Suprapubic skin (tissue), 4 donors: ENCODE measurements around the gene RBM5. TPM values are rescaled to one million over a fixed set of nuclear protein-coding genes. Genes with fewer than 3 reads are reported as not detected.

Source experiments
- DNase-seq, 2 donors: peaks; one replicate each; pipeline ENCODE4 v3.0.0-alpha.2; 2019; ENCODE audit warnings: low spot score in 2 of 2
- H3K27ac ChIP-seq: fragments of 200-600 bp; sonication (generic); one replicate; pipeline ENCODE4 v1.5.1; 2019
- H3K27me3 ChIP-seq: fragments of 200-600 bp; sonication (generic); one replicate; pipeline ENCODE4 v1.5.1; 2019
- H3K36me3 ChIP-seq: fragments of 200-600 bp; sonication (generic); one replicate; pipeline ENCODE4 v1.5.1; 2019
- H3K4me1 ChIP-seq: fragments of 200-600 bp; sonication (generic); one replicate; pipeline ENCODE4 v1.5.1; 2019
- H3K4me3 ChIP-seq: fragments of 200-600 bp; sonication (generic); one replicate; pipeline ENCODE4 v1.5.1; 2019; ENCODE audit warnings: mild to moderate bottlenecking
- H3K9me3 ChIP-seq: fragments of 200-600 bp; sonication (generic); one replicate; pipeline ENCODE4 v1.5.1; 2019
- CTCF ChIP-seq, 2 donors: fragments of 200-600 bp in 1 of 2; fragments of 450-650 bp in 1 of 2; sonication (generic) in 1 of 2; IDR thresholded peaks; one replicate each; pipeline ENCODE4 v1.5.1; 2016 to 2019; ENCODE audit warnings: antibody characterized with exemption in 2 of 2, mild to moderate bottlenecking in 1 of 2, moderate library complexity in 1 of 2
- EP300 ChIP-seq: sonication (generic); formaldehyde crosslinking; IDR thresholded peaks from one replicate; pipeline ENCODE4 v1.6.1; 2017; ENCODE audit warnings: antibody characterized with exemption
- POLR2A ChIP-seq, 2 donors: fragments of 450-650 bp; IDR thresholded peaks; one replicate each; pipeline ENCODE4 v1.6.1; 2017; ENCODE audit warnings: antibody characterized with exemption in 2 of 2, mild to moderate bottlenecking in 2 of 2, moderate library complexity in 2 of 2
- POLR2AphosphoS5 ChIP-seq, 3 donors: sonication (generic); formaldehyde crosslinking; IDR thresholded peaks; one replicate each; pipeline ENCODE4 v1.6.1; 2017; ENCODE audit warnings: antibody characterized with exemption in 3 of 3
- WGBS: methylation state at CpG from one replicate; pipeline ENCODE4 v1.1.5; 2018; 5-methylcytosine and 5-hydroxymethylcytosine counted together
- total RNA-seq, 4 donors: library from RNA; depleted of rRNA; stranded (reverse); fragments of >200 nt; gene quantifications; one replicate each; pipeline ENCODE4 v1.1.0, GENCODE V29; 2016

Gene RBM5
- total RNA-seq, 4 donors from 2014 or later = 129 to 681 (median 208) TPM

DNA sequence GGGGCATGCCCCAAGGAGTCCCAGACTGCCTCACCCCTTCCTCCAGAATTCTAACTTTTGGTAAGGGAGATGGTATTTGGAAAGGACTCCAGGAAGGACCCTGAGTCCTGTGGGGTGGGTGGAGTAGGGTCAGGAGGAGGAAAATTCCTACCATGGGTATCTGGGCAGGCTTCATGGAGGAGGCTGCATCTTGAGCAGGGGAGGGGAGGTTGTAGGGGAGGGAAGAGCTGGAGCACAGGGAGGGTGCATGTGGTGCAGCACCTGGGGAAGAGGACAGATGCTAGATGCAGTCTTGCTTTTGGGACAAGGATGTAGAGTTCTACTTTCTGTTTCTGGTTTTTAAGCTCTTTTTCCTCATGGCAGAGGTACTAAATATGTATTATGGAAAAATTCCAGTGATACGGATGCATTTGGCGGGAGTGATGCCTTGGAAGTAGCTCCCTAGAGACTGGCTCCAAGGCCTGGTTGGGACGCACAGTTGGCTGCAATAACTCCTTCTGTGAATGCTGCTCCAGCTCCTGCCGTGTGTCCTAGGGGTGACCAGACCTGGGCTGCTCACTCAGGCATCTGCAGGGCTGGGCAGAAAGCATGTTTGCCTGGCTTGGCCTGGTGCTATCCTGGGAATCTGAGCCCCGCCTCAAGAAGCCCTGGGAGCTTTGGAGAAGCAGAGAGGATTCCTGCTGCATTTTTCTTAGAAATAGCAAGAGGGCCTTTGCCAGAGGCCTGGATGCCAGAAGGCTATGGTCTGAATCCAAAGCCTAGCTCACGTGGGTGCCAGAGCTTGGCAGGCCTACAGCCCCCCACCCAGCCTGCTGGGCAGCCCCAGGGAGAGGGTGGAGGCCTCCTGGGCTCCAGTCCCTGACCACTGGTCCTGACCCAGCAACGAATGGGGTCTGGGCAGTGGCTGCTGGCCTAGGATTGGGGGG, 76.5 kb downstream of the RBM5 start:
- peaks cover 100% of the 10 kb centered on the region for H3K4me1 ChIP-seq
- no peaks in the 10 kb centered on the region for H3K36me3 ChIP-seq
- peak overlapping the region; percentile 74 for H3K27ac ChIP-seq
- H3K4me3 ChIP-seq = peak overlapping the region; percentile 13
- no peaks in the 10 kb centered on the region for H3K9me3 ChIP-seq
- no peak for DNase-seq
- 7% methylated on average over 5 of the region's 7 CpGs for WGBS
- TF ChIP-seq EP300 (no peak), POLR2A (IDR thresholded peaks at IDR 0.05) (no peak), CTCF (IDR thresholded peaks at IDR 0.05) (no peak), POLR2AphosphoS5 (IDR thresholded peaks at IDR 0.05) (no peak)
- H3K27me3 ChIP-seq = no peaks in the 10 kb centered on the region

DNA sequence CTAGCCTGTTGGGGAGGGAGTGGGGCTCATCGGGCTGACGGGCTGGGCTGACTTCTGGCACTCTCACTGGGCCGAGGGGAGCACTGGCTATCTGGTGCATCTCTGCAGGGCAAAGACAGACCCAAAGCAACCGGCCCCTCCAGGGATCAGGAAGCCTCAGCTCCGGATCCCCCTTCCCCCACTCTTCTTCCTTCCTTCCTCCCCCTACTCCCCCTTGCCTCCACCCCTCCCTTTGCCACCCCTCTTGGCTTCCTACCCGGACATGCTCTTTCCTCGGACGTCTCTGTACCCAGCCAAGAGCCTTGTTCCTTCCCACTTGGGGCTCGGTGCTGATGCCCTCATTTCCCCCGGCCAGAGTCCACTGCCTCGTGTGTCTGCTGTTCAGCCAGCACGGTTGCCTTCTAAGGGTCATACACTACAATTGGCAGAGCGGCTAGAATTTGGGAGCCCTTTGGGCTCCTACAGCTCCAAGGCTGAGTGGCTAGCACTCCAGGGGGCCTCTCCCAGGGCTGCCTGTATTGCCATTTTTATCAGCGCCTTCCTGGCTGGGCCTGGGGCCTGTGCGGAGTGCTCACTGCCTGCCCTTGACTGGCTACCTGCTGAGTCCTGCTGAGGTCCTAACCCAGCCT, 77.3 kb downstream of the RBM5 start:
- Histone ChIP-seq H3K27me3 (no peaks in the 10 kb centered on the region), H3K4me3 (peak overlapping the region; percentile 13), H3K27ac (peak overlapping the region; percentile 74), H3K36me3 (no peaks in the 10 kb centered on the region), H3K9me3 (no peaks in the 10 kb centered on the region), H3K4me1 (peaks cover 98% of the 10 kb centered on the region)
- TF ChIP-seq EP300 = no peak
- no peak for TF ChIP-seq POLR2AphosphoS5 (IDR thresholded peaks at IDR 0.05)
- no peak for TF ChIP-seq POLR2A (IDR thresholded peaks at IDR 0.05)
- TF ChIP-seq CTCF (IDR thresholded peaks at IDR 0.05) = no peak
- 7% methylated on average over 13 of the region's 15 CpGs for WGBS
- DNase-seq = no peak

- peak overlapping the region; percentile 74 for H3K27ac ChIP-seq
- no peak for DNase-seq
- WGBS = 56% methylated on average over 6 of the region's 6 CpGs
- H3K27me3 ChIP-seq = no peaks in the 10 kb centered on the region
- no peaks in the 10 kb centered on the region for H3K36me3 ChIP-seq
- H3K4me3 ChIP-seq = no peak overlapping the region
- TF ChIP-seq POLR2AphosphoS5 (IDR thresholded peaks at IDR 0.05) (no peak), POLR2A (IDR thresholded peaks at IDR 0.05) (no peak), CTCF (IDR thresholded peaks at IDR 0.05) (no peak), EP300 (no peak)
- H3K9me3 ChIP-seq = no peaks in the 10 kb centered on the region
- peaks cover 98% of the 10 kb centered on the region for H3K4me1 ChIP-seq
Observed at GRCh38 chr3:50166620-50167019, 77.9 kb downstream of the RBM5 start.

- Histone ChIP-seq H3K27me3 (no peaks in the 10 kb centered on the region), H3K4me1 (peaks cover 98% of the 10 kb centered on the region), H3K27ac (peak overlapping the region; percentile 74), H3K9me3 (no peaks in the 10 kb centered on the region), H3K4me3 (no peak overlapping the region), H3K36me3 (no peaks in the 10 kb centered on the region)
- 26% methylated on average over 12 of the region's 16 CpGs for WGBS
- no peak for TF ChIP-seq POLR2A (IDR thresholded peaks at IDR 0.05)
- DNase-seq = no peak
Observed at GRCh38 chr3:50167069-50167840, 78.5 kb downstream of the RBM5 start.

DNA sequence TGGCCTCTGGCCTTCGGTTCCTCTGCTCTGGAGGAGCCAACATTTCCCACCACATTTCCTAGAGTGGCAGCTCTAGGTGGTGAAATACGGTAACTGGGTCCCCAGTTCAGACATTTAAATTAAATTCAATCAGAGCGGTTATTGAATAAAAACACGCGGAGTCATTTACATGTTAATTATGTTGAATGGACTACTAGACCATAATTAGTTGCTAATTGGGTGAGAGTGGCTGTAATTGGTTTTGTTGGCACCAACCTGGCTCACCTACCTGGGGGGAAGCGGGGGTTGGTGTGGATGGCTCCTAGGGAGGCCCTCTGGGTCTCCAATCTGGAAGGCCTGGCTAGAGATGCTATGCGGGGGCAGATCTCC, 79.1 kb downstream of the RBM5 start:
- Histone ChIP-seq H3K4me1 (peaks cover 98% of the 10 kb centered on the region), H3K4me3 (no peak overlapping the region), H3K36me3 (no peaks in the 10 kb centered on the region), H3K9me3 (no peaks in the 10 kb centered on the region), H3K27me3 (no peaks in the 10 kb centered on the region), H3K27ac (peak overlapping the region; percentile 74)
- TF ChIP-seq CTCF (IDR thresholded peaks at IDR 0.05) = no peak
- no peak for TF ChIP-seq EP300
- no peak for TF ChIP-seq POLR2AphosphoS5 (IDR thresholded peaks at IDR 0.05)
- TF ChIP-seq POLR2A (IDR thresholded peaks at IDR 0.05) = no peak
- DNase-seq = no peak
- WGBS = 64% methylated on average over 7 of the region's 7 CpGs
